GM11168 (cell line): ENCODE measurements around the gene SFT2D3.

Experiments
- in situ Hi-C: fragments of 300-500 bp; cut with MboI; formaldehyde crosslinking; loops from one replicate; pipeline ENCODE4 v1.12.0; 2022; ENCODE audit warnings: low sequenced_read_pairs; ENCODE audit not compliant: unreplicated experiment

The SFT2D3 gene

DNA sequence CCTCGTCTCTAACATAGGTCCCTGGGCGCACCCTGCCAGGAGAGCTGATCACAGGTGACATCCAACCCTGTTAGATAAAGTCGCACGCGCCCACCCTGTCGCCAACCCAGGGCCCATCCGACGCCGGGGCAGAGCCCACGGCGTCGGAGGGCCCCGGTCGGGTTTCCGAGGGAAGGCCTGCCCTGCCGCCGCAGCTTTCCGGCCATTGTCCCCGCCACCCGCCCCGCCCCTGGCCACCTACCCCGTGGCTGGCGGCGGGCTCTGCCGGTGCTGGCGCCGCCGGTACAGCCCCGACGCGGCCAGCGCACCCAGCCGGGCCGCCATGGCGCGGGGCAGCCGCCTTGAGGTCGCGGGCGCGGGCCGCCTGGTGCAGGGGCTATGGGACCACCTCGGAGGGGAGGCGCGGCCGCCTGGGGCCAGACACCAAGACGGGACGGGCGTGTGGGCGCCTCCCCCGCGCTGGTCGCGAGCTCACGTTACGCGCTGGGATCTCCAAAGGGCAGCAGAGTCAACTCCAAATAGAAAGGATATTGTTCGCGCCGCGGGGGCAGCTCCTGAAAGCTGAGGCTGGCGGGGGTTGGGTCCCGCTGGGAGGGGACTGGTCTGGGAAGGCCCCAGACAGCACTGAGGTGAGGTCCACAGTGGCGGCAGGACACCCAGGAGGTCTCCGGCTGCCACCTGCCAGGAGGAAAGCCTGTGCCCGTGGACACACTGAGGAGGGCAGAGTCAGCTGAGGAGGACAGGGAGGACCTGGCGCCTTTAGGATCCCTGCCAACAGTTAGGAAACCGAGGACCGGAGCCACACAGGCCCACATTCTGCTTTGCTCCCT lies 37.0 kb upstream of the SFT2D3 start:
- in situ Hi-C loops: no loop called here

DNA sequence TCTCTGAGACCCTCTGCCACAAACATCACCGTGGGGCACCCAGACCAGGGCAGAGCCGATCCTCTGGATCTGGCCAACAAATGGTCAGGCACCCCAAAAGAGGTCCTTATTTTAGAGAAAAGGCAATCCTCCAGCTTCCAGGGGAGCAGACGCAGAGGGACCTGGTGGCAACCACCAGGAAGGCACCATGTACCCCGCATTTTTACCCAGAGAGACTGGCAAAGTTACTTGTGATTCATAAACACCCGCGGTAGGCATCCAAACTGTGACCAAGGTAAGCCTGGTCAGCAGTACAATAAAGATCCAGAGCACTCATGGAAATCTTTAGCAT lies 36.4 kb upstream of the SFT2D3 start:
- in situ Hi-C loops: no loop called here

DNA sequence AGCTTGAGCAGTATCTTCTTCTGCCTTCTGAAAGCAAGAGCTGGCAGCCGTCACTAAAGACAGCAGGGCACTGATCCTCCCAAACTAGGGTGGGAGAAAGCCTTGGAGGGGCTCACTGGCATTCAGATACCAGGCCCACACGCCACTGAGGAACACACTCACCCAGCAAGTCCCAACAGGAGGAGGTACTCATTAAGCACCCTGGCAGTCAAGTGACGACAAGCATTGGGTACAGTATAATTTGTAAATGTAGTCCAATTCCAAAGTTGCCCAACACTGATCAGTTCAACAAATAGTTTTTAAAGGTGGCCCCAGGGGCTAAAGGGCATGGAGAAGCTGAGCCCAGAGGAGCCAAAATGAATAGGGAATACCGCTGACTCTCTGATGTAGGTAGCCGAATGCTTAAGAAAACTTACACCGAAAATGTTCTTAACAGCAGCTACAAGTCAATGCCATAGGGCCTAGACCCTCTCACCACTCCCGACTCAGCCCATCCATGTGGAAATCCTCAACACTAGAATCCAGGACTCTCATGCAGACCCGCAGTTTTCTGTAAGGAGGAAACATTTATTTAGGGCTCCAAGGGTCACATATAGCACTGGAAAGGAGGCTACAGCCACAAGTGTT lies 35.9 kb upstream of the SFT2D3 start:
- in situ Hi-C loops: no loop called here

DNA sequence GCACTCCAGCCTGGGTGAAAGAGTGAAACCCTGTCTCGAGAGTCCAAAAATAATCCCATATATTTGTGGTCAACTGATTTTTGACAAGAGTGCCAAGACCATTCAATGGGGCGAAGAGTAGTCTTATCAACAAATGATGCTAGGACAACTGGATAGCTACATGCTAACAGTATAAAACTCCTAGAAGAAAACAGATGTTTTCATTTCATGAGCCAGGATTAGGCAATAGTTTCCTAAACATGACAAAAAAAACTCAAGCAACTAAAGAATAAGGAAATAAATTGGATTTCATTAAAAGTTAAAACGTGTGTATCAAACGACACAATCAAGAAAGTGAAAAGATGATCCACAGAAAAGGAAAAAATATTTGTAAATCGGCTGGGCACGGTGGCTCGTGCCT lies 32.2 kb upstream of the SFT2D3 start:
- in situ Hi-C loops: no loop called here

DNA sequence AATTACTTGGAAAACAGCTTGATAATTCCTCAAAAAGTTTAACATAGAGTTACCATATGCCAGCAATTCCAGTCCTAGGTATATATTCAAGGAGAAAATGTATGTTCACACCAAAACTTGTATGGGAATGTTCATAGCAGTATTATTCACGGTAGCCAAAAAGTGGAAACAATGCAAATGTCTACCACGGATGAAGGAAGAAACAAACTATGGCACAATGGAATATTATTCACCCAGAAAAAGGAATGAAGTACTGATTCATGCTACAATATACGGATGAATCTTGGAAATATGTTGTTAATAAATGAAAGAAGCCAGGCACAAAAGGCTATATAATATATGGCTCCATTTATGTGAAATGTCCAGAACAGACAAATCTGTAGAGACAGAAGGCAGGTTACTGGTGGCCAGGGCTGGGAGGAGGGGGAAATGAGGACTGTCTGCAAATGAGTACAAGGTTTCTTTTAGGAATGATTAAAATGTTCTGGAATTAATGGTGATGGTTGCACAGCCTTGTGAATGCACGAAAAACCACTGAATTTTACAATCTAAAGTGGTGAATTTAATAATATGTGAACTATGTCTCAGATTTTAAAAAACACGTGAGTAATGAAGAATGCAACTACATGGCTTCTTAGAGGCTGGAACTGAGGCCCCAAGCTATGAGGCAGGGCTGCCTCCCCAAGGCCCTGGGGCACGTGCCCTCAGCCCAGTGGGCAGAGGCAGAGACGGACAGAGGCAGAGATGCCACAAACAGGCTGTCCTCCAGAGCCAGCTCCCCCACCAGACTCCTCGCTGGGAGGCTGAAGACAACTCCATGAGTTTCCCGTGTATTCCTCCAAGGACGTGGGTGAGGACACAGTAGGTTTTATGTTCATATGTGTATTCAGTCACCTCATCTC lies 31.0 kb upstream of the SFT2D3 start:
- in situ Hi-C loops: no loop called here

DNA sequence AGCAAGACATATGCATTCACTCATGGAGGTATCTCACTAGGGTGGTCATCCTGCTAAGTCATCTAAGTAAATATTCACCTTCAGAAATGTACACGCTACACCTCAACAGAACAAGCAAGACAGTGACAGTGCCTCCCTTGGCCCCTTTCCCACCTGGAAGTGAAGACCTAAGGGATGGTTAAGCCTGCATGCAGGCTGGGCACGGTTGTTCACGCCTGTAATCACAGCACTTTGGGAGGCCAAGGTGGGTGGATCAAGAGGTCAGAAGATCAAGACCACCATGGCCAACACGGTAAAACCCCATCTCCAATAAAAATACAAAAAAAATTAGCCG lies 30.4 kb upstream of the SFT2D3 start:
- in situ Hi-C loops: no loop called here

DNA sequence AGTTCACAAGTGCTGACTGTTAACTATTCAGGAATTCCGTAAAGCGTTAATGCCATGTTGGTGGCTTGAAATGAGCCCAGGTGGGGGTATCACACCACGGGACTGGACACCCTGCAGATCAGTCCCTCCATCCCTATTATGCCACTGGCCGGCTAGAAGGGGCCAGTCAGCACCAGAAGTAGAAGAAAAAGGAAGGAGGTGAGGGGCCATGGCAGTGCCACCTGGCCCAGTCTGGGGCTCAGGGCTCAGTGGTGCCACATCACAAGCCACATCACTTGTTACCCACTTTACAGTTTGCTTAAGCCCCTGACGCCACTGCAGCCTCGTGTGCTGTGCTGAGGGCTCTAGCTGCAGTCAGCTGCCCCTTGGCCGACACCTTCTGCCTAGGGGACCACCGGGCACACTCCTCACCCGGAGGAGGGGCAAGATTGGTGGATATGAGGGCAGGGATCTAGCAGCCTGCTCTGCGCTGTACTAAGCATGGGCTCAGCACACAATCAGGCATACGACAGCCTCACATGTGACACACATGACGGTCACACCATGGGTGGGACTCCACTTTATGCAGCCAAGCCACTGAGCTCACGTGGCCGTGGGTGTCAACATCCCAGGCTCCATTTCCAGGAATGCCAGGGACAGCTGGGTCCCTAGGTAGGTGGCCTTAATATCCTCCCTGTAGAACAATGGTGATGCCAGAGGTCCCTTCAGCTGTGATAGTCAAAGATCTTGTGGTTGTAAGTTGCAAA lies 29.6 kb upstream of the SFT2D3 start:
- in situ Hi-C loops: no loop called here

DNA sequence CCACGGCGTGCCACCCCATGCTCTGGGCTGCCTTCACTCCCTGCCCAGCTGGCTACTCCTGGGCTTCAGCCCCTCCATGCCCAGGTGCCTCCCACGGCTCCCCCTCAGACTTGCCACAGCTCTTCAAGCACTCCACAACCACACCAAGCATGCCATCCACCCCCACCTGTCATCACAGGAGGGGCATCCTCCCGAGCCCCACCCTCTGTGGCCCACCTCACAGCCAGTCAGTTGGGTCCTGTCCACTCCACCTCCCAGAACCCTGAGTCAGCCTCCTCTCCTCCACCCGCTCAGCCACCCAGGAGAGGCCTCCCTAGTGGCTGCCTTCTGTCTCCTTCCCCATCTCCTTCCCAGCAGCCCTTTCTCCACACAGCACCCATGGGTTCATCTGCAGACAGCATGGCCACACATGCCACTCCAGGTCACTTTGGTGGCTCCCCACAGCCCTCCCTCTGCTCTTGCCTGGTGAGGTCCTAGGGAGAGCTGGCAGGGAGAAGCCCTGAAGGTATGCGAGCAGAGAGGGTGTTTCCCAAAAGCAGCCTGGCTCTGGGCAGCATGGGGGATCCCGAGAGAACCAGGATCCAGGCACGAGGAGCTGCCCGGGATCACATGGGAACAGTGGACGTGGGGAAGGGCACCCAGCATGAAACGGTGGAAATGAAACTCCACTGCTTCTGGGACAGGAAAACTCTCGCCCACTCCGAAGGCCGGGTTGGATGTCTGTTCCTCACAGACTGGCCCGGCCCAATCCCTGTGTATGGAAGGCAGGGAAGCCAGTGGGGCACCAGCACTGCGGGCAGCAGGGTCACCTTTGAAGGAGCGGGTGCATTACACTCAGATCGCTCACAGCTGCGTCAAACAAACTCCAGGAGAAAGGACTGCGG lies 28.7 kb upstream of the SFT2D3 start:
- in situ Hi-C loops: no loop called here

DNA sequence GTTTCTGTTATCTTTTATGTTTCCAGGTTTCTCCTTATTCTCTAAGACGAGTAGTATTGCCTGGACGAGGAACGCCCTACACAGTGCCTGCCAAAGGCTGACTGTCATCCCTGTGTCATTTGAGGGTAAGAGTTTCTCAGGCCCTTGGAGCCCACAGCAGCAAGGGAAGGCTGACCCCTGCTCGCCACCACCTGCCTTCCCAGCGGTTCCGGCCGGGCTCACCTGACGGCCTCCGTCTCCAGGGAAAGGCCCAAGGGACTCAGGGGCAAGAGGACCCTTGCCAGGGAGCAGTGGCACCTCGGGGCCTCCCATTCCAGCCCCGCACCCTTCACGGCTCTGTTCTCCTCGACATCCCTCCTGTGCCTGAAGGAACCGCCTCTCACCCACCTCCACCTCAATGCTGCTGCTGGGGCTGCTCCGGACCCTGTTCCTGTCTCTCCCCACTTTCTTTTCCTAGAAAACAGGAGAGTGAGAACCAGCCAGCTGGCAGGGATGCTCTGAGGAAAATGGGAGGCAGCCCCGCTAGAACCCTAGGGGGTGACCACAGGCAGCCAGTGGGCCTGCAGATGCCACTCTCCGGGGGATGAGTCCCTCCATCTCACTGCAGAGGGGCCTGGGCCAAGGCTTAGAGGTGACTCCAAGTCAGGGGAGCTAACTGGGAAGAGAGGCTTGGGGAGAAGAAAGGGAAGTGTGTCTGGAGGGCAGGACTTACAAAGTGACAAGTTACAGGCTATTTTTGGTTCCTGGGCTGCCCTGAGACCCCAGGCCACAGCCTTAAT lies 27.8 kb upstream of the SFT2D3 start:
- in situ Hi-C loops: no loop called here

DNA sequence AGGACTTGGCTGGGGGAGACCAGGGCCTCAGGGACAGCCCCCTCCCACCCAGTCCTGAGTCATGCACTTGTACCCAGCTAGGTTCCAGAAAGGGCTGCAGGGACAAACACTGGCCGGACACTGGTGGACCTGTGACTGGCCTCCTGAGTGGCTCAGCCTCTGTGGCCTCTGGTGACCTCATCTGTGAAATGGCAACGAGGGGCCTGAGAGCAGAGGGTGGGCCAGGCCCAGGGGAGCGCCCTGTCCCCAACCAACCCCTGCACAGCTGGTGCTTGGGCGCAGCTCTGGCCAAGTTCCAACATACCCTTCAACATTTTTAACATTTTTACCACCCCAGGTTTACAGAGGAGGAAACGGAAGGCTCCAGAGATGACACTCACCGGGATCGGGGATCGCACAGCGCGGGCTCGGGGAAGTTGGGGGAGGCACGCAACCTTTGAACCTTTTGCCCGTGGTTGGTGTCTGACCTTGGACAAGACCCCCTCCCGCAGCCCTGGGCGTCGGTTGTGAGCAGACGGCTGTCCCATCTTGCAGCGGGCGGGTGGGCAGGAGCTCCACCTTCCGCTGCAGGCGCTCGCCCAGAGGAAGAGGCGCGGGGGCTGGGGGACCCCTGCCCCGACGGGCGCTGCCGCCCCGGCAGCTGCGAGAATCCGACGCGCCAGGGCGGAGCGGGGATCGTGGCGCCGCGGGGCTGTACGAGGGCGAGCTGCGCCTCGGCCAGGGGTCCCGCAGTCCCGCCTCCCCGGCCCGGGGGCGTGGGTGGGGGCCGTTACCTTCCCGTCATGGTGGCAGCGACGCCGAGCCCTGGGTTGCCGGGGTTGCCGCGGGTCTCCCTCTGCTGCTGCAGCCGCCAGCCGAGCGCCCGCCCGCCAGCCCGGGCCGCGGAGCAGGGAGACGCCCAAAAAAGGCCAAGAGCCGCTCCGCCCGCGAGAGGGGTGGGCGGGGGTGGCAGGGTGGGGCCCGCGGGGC lies 26.8 kb upstream of the SFT2D3 start:
- in situ Hi-C loops: no loop called here

DNA sequence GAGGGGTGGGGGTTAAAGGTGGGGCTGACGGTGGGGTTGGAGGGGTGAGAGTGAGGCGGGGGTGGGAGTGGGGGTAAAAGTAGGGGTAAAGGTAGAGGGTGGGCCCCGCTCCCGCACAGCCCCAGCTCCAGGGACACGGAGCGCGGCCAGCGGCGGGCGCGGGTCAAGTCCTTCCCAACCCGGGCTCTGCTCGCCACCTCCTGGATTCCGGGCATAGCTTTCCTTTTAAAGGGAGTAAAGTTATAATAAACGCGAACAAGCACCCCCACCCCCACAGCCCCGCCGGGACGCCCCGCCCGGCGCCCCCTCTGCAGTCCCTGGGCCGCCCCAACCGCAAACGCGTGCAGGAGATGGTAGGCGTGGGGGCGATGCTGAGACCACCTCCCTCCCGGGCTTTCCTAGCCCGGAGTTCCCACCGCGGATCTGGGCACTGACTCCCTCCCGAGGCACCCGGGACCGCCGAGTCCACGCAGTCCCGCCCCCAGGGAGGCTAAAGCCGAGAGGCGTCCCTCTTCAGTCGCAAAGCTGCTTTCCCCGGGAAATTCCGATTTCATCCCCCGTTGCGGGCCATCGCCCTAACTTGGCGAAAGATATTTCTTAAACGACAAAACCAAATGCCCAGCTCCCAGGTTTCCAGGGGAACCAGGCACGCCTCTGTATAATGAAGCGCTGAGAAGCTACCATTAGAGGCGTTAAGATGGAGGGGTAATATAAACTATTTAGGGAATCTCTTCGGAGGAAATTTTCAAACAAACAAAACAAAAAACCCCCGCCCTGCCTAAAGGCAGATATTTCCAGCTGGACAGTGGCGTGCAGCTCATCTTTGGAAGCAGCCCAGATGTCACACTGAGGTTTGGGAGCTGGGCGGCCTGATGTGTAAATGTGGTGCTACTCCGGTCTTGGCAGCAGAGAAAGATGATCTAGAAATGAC lies 25.7 kb upstream of the SFT2D3 start, which contains the start of gene LIMS2:
TSS of gene LIMS2 (minus strand) at position 200 of the 931 bp plus-strand sequence. CDS start 506 bp downstream, outside the sequence.
- in situ Hi-C loops: no loop called here

DNA sequence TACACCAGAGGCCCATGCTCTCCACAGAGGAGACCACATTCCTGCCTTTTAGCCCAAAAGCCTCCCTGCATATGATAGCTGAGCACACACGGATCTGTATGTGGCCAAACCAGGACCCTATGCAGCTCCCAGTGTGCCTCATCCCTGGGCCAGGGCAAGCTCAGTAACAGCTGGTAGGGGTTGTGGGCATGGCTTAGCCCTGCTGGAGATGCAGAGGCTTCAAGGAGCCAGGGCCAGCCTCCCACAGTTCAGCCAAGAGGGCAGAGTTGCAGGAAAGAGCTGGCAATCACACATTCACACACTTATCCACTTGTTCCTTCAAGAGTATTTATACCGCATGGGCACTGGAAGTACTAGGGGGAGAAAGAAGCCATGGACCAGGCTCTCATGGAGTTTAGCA lies 24.4 kb upstream of the SFT2D3 start:
- in situ Hi-C loops: no loop called here

DNA sequence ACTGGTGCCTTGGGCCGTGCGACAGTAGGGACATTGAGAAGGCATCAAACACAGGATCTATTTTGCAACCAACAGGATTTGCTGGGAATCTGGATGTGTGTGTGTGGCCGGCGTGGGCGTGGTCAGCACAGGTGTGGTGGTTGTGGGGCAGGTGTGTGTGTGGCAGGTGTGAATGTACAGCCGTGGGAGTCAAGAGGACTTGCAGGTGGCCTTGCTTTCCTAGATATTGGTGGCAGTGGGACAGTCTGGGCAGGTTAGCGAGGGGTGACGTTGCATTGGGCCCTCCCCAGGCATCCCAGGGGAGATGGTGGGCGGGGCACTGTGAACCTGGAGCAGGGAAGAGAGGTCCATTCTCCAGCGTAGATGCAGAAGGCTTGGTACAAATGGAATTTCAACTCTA lies 22.8 kb upstream of the SFT2D3 start:
- in situ Hi-C loops: no loop called here

DNA sequence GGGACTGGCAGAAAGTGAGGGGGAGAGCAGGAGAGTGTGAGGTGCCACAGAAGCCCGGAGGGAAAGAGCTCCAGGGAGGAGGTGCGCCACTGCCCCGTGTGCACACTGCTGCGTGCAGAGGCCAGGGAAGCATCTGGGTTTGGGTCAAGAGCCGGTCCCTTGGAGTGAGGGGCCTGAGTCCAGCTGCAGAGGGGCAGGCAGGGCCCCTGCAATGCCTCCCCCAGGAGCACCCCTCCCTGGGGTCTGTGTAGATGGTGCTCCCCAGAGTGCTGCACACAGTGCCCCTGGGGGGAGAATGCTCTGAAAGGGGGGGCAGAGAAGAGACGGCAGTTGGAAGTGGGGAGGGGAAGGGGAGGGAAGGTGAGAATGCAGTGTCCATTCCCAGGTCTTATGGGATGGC lies 22.3 kb upstream of the SFT2D3 start:
- in situ Hi-C loops: no loop called here

DNA sequence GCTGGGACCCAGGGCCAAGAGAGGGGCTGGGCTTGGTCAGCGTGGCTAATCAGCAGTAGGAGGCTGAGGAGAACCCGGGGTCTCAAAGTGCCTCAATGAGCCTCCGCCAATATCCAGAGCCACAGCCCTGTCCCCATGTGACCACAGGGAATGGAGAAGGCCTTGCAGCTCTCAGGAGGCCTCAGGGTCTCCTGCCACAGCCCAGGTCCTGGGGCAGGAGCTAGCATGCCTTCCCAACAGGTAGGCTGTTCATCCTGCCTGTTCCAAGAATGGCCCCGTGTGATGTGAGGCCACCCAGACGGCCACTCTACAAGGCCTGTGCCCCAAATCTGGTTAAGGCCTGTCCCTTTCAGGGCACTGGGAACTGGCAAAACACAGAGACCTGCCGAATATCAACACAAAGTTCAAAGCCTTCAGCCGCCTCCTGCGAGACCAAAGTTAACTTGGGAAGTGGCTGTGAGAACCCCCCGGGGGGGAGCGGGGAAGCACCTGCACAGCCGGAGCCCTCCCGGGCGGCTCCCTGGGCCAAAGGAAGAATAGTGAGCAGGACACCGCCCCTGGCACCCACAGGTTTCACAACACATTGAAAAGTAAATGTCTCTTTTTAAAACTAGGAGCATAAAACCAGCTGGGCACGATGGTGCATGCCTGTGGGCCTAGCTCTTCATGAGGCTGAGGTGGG lies 21.5 kb upstream of the SFT2D3 start:
- in situ Hi-C loops: no loop called here

DNA sequence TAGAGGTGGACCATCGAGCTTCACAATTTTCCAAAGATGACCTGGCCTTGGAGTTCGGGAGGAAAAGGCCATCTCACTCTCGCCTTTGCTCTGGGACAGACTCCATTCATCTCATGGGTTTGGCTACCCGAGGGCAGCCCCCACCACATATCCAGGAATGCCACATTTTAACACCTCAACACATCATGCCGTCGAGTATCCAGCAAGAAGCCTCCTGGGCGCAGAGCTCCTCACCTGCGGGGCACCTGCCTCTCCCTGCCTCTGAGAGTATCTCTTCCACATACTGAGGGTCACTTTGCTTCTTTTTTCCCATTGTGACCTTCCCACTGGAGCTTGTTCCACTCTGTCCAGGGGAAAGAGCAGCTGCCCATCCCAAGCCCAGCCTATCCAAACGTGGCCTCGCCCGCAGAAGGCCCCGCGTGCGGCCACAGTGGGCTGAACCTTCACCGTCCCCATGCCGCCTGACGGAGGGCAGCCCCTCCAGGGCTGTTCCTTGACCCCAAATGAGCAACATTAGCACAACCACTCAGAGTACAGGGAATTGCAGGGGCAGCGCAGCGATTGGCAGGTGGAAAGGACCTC lies 20.5 kb upstream of the SFT2D3 start:
- in situ Hi-C loops: no loop called here
